Measurements from ENCODE around the gene WWOX.

- TF ChIP-seq CTCF (conservative IDR thresholded peaks at IDR 0.05 in 1 of 2, IDR thresholded peaks at IDR 0.05 in 1 of 2; ENCODE audit: extremely low read depth in 1 of 2, insufficient read depth in 1 of 2, low read depth in 1 of 2, low read length in 2 of 2) (no peak), EZH2 (IDR thresholded peaks at IDR 0.05; ENCODE audit: borderline replicate concordance, low read length) (no peak)
Measured at GRCh38 chr16:78438219-78438618, 338.8 kb downstream of the WWOX start.

Data from mammary epithelial cell (primary cell).